GM12874 (cell line): ENCODE results near the gene PRR19.

Experiments used
- TF ChIP-seq, protein P1 (sequence below): IDR thresholded peaks from 2 replicates; pipeline ENCODE4 v1.5.1; 2011; ENCODE audit warnings: low read depth, mild to moderate bottlenecking, control low read depth, low read length, moderate library complexity; ENCODE audit not compliant: insufficient read depth

PRR19 gene

GRCh38 chr19:42351079-42351735 is 49.3 kb downstream of the PRR19 start:
- TF ChIP-seq, protein P1, sequence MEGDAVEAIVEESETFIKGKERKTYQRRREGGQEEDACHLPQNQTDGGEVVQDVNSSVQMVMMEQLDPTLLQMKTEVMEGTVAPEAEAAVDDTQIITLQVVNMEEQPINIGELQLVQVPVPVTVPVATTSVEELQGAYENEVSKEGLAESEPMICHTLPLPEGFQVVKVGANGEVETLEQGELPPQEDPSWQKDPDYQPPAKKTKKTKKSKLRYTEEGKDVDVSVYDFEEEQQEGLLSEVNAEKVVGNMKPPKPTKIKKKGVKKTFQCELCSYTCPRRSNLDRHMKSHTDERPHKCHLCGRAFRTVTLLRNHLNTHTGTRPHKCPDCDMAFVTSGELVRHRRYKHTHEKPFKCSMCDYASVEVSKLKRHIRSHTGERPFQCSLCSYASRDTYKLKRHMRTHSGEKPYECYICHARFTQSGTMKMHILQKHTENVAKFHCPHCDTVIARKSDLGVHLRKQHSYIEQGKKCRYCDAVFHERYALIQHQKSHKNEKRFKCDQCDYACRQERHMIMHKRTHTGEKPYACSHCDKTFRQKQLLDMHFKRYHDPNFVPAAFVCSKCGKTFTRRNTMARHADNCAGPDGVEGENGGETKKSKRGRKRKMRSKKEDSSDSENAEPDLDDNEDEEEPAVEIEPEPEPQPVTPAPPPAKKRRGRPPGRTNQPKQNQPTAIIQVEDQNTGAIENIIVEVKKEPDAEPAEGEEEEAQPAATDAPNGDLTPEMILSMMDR: no peak

DNA sequence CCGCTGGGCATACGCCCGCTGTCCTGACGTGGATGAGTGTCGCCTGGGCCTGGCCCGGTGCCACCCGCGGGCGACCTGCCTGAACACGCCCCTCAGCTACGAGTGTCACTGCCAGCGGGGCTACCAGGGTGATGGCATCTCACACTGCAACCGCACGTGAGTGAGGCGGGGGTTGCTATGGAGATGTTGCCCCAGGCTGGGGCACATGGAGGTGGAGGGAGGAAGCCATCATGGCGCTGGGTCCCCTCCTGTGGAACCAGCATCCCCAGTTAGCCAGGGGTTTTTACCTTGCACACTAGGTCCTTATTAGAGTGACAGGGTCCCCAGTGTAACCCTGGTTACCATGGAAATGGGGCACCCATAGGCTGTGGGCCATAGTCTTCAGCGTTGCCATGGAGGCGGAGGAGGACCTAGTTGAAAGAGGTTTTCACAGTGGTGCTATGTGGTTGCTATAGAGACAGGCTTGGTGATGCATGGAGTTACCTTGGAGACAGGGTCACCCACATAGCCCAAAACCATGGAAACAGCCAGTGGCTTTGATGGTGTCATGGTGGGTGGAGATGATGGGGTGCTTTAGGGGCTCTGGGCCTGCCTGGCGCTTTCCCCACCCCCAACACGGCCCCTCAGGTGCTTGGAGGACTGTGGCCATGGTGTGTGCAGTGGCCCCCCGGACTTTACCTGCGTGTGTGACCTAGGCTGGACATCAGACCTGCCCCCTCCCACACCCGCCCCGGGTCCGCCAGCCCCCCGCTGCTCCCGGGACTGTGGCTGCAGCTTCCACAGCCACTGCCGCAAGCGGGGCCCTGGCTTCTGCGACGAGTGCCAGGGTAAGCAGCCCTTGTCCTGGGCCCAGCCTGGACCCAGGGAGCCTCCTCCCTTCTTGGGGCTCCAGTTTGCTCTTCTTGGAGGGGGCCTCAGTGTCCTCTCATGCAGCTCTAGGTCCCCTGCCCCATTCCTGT is 50.6 kb downstream of the PRR19 start:
- TF ChIP-seq, protein P1: no peak

GRCh38 chr19:42353341-42354015 is 51.5 kb downstream of the PRR19 start:
- TF ChIP-seq, protein P1: no peak

DNA sequence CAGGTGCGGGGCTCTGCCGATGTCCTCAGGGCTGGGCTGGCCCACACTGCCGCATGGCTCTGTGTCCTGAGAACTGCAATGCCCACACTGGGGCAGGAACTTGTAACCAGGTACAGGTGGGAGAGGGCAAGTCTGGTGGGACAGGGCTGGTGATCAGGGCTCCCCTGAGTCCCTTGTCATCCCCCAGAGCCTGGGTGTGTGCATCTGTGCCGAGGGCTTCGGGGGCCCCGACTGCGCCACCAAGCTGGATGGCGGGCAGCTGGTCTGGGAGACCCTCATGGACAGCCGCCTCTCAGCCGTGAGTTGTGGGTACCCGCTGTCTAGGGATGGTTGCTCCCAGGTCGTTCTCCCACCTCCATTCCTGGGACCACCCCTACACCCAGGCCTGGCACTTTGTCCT is 54.0 kb downstream of the PRR19 start:
- TF ChIP-seq, protein P1: no peak

DNA sequence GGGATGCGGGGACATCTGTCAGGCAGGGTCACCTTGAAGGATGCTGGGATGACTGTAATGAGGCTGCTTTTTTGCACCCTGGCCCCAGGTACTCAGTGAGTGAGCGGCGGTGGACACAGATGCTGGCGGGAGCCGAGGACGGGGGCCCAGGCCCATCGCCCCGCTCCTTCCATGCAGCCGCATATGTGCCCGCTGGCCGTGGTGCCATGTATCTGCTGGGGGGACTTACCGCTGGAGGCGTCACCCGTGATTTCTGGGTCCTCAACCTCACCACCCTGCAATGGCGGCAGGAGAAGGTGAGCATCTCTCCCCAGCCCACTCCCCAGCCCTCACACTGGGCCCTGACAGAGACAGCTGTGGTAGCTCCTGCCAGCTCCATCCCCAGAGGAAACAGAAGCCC is 54.8 kb downstream of the PRR19 start:
- TF ChIP-seq, protein P1: no peak

DNA sequence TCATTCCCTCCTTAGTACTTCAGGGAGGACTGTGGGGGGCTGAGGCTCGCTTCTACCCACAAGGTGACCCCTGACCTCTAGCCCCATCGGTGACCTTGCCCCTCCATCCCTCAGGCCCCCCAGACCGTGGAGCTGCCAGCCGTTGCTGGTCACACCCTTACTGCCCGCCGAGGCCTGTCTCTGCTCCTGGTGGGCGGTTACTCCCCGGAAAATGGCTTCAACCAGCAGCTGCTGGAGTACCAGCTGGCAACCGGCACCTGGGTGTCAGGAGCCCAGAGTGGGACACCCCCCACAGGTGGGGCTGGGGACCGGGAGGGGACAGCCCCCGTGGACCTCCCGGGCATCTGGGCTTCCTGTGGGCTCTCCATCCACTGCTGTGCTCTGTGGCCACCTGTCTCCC is 55.4 kb downstream of the PRR19 start:
- TF ChIP-seq, protein P1: no peak
